ENCODE data around the gene WASF3.

WASF3 gene

GRCh38 chr13:26678796-26679195 is 121.3 kb downstream of the WASF3 start:
- Histone ChIP-seq H3K27me3 (ENCODE audit: insufficient read depth, low read length) (0 out of 2 replicates have a peak, but pooled peaks cover 3% of the 10 kb centered on the region), H3K9ac (ENCODE audit: low read length) (no peak overlapping the region), H3K27ac (ENCODE audit: low read depth, low read length, poor library complexity, severe bottlenecking) (no peak overlapping the region), H4K20me1 (ENCODE audit: insufficient read depth, low read length) (no peaks in the 10 kb centered on the region), H3K36me3 (ENCODE audit: insufficient read depth, low read length) (no peaks in the 10 kb centered on the region), H3K4me2 (ENCODE audit: low read length) (no peak overlapping the region), H3K79me2 (ENCODE audit: insufficient read depth, low read length) (no peaks in the 10 kb centered on the region), H3K4me1 (ENCODE audit: insufficient read depth, low read length, severe bottlenecking) (no peaks in the 10 kb centered on the region), H3K4me3 (ENCODE audit: low read depth, low read length, poor library complexity, severe bottlenecking) (no peak overlapping the region), H3K9me2 (ENCODE audit: low read depth, low read length) (no peaks in the 10 kb centered on the region), H3K9me3 (ENCODE audit: low read length) (no peaks in the 10 kb centered on the region), H2AFZ (ENCODE audit: low read length) (no peak overlapping the region), H3F3A (ENCODE audit: insufficient read depth, low read length) (no peaks in the 10 kb centered on the region)
- no peak for TF ChIP-seq CTCF (IDR thresholded peaks at IDR 0.05; ENCODE audit: low read length)
- no peak for TF ChIP-seq EZH2 (IDR thresholded peaks at IDR 0.05; ENCODE audit: borderline replicate concordance, low read length)

GRCh38 chr13:26679411-26680122 is 122.1 kb downstream of the WASF3 start:
- H4K20me1 ChIP-seq (ENCODE audit: insufficient read depth, low read length), result no peaks in the 10 kb centered on the region
- no peak overlapping the region for H2AFZ ChIP-seq (ENCODE audit: low read length)
- H3K4me3 ChIP-seq (ENCODE audit: low read depth, low read length, poor library complexity, severe bottlenecking), result no peak overlapping the region
- TF ChIP-seq EZH2 (IDR thresholded peaks at IDR 0.05; ENCODE audit: borderline replicate concordance, low read length), result no peak
- H3K36me3 ChIP-seq (ENCODE audit: insufficient read depth, low read length), result no peaks in the 10 kb centered on the region
- no peaks in the 10 kb centered on the region for H3F3A ChIP-seq (ENCODE audit: insufficient read depth, low read length)
- H3K4me2 ChIP-seq (ENCODE audit: low read length), result no peak overlapping the region
- H3K9ac ChIP-seq (ENCODE audit: low read length), result no peak overlapping the region
- H3K4me1 ChIP-seq (ENCODE audit: insufficient read depth, low read length, severe bottlenecking), result no peaks in the 10 kb centered on the region
- no peaks in the 10 kb centered on the region for H3K9me3 ChIP-seq (ENCODE audit: low read length)
- no peak overlapping the region for H3K27ac ChIP-seq (ENCODE audit: low read depth, low read length, poor library complexity, severe bottlenecking)
- H3K27me3 ChIP-seq (ENCODE audit: insufficient read depth, low read length), result 0 out of 2 replicates have a peak, but pooled peaks cover 3% of the 10 kb centered on the region
- H3K9me2 ChIP-seq (ENCODE audit: low read depth, low read length), result no peaks in the 10 kb centered on the region
- H3K79me2 ChIP-seq (ENCODE audit: insufficient read depth, low read length), result no peaks in the 10 kb centered on the region

GRCh38 chr13:26680123-26680450 is 122.6 kb downstream of the WASF3 start:
- no peak overlapping the region for H2AFZ ChIP-seq (ENCODE audit: low read length)
- no peak overlapping the region for H3K27ac ChIP-seq (ENCODE audit: low read depth, low read length, poor library complexity, severe bottlenecking)
- no peak overlapping the region for H3K9ac ChIP-seq (ENCODE audit: low read length)

More at GRCh38 chr13:26680123-26680450, 122.6 kb downstream of the WASF3 start:
- H3K36me3 ChIP-seq (ENCODE audit: insufficient read depth, low read length), result no peaks in the 10 kb centered on the region
- no peaks in the 10 kb centered on the region for H3K4me1 ChIP-seq (ENCODE audit: insufficient read depth, low read length, severe bottlenecking)
- H3K9me3 ChIP-seq (ENCODE audit: low read length), result no peaks in the 10 kb centered on the region
- no peaks in the 10 kb centered on the region for H3K9me2 ChIP-seq (ENCODE audit: low read depth, low read length)
- TF ChIP-seq EZH2 (IDR thresholded peaks at IDR 0.05; ENCODE audit: borderline replicate concordance, low read length), result no peak
- TF ChIP-seq CTCF (IDR thresholded peaks at IDR 0.05; ENCODE audit: low read length), result no peak
- H3K4me3 ChIP-seq (ENCODE audit: low read depth, low read length, poor library complexity, severe bottlenecking), result no peak overlapping the region
- no peak overlapping the region for H3K4me2 ChIP-seq (ENCODE audit: low read length)
- H3F3A ChIP-seq (ENCODE audit: insufficient read depth, low read length), result no peaks in the 10 kb centered on the region
- 0 out of 2 replicates have a peak, but pooled peaks cover 3% of the 10 kb centered on the region for H3K27me3 ChIP-seq (ENCODE audit: insufficient read depth, low read length)
- H3K79me2 ChIP-seq (ENCODE audit: insufficient read depth, low read length), result no peaks in the 10 kb centered on the region
- H4K20me1 ChIP-seq (ENCODE audit: insufficient read depth, low read length), result no peaks in the 10 kb centered on the region
